SK-N-SH (cell line): ENCODE measurements around the gene TFEB.

Experiments
- EP300 ChIP-seq, 2 experiments: IDR thresholded peaks; 2 replicates each; pipeline versions ENCODE4 v1.4.0 to v1.6.1; 2012; ENCODE audit warnings: borderline replicate concordance in 1 of 2, low read depth in 1 of 2, low read length in 1 of 2
- TAF1 ChIP-seq: IDR thresholded peaks from 2 replicates; pipeline ENCODE4 v1.6.1; 2012; ENCODE audit warnings: low read depth, mild to moderate bottlenecking, low read length, moderate library complexity, borderline replicate concordance
- TF ChIP-seq, protein P1 (sequence below): fragments of 200-600 bp; sonication (generic); IDR thresholded peaks from 2 replicates; pipeline ENCODE4 v1.6.1; 2017; ENCODE audit warnings: antibody characterized with exemption, mild to moderate bottlenecking, moderate library complexity

DNA sequence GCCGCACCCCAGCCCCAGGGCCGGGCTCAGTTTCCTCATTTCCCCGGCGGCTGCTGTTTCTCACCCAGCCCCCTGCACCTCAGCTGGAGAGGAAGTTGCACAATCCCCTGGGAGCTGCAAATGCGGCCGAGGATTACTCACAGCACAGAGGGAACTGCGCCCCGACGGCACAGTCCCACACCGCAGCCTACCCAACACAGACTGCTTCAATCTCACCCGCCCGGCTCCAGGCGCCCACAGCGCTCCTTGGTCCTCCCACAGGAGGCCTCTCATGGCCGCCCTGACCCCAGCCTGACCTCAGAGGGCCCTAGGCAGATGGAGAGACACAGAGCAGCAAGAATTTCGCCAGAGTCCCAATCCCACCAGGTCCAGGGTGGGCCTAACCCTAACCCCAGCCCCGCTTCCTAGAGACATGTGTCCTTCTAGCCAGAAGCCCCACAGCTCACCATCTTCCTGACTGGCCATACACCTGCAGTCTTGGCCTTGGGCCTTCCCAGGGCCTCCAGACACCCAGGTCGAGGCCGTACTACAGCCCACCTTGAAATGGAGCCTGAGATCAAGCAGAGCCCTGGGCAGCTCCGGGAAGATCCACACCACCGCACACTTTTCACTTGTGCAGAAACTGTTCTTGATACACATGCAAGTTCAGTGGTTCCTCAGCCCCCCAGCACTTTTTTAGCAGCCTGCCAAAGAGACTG lies 11.7 kb downstream of the TFEB start:
- TF ChIP-seq TAF1 (no peak), EP300 (IDR thresholded peaks at IDR 0.05; ENCODE audit: borderline replicate concordance in 1 of 2, low read depth in 1 of 2, low read length in 1 of 2) (peak in 1 of 2 experiments; percentile 24; a peak in 1 of 4 replicates)
- TF ChIP-seq, protein P1, sequence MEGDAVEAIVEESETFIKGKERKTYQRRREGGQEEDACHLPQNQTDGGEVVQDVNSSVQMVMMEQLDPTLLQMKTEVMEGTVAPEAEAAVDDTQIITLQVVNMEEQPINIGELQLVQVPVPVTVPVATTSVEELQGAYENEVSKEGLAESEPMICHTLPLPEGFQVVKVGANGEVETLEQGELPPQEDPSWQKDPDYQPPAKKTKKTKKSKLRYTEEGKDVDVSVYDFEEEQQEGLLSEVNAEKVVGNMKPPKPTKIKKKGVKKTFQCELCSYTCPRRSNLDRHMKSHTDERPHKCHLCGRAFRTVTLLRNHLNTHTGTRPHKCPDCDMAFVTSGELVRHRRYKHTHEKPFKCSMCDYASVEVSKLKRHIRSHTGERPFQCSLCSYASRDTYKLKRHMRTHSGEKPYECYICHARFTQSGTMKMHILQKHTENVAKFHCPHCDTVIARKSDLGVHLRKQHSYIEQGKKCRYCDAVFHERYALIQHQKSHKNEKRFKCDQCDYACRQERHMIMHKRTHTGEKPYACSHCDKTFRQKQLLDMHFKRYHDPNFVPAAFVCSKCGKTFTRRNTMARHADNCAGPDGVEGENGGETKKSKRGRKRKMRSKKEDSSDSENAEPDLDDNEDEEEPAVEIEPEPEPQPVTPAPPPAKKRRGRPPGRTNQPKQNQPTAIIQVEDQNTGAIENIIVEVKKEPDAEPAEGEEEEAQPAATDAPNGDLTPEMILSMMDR, result no peak
